Stimulated activated CD4-positive, alpha-beta T cell treated with anti-CD3 and anti-CD28 coated beads, Interleukin-12 subunit alpha, Interleukin-12 subunit beta, amount 100 ng/mL, for 4 hours (primary cell): Measurements from ENCODE around the gene GUK1.

Experiments
- DNase-seq: peaks from one replicate; pipeline ENCODE4 v3.0.0-alpha.2; 2020

Gene GUK1

DNA sequence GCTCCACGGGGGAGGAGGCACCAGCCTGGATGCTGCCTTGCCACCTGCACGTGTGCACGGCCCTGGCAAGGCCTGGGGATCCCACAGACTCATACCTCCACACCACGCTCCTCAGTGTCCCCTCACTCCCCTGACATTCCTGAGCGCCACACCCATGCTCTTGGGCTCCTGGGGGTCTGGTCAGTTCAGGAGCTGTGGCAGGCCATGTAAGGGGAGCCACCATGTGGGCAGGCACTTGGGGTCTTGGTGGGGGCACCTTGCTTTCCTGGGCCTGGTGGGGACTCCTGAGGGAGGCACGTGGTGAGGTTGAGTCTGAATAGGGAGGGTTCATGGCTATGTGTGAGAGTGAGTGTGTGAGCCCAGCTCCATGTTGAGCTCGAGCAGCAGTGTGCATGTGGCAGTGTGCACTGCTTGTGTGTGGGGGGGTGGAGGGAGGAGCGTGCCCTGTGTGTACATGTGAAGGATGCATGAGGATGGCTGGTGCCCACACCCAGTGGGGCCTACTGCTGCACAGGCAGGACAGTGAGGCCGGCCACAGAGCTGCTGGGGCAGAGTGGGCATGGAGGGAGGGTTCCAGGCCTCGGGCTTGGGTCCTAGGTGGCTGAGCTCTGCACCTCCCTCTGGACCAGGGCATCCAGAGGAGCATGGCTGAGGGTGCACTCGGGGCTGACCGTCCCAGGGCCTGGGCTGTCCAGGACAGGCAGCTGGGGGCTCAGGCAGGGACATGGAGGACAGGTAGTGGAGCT lies 11.3 kb downstream of the GUK1 start:
- DNase-seq: no peak

DNA sequence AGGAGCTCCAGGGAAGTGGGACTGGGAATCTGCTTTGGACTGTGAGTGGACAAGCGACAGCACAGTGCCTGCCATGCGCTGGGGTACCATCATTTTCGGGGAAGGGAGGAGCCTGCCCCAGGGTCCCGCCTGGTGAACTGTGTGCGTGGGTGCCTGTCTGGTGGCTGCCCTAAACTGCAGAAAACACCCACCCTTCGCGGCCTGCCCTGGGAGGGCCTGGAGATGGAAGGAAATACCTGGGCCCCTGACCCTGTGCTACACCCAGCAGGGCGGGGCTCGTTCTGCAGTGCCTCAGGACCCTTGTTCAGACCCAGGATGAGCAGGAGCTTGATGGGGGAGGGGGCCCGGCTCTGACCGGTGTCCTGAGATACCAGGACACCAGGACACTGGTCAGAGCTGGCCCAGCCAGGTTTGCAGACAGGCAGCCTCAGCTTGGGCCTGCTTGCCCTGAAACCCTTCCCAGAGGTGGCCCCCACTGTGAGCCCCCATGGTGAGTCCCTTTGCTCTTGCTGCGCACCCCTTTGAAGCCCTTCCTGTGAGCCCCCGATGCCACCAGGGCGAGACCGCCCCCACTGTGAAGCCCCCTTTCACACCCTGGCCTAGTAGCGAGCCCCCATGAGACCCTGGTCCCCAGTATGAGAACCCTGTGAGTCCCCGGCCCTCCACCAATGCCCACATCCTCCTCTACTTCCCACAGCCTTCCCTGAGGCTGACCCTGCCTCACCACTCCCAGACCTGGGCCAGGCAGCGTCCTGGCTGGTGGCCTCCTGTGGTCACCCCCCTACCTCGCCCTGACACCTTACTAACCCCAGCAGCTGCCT lies 12.2 kb downstream of the GUK1 start:
- DNase-seq: no peak

- no peak for DNase-seq
Observed at GRCh38 chr1:228152918-228153258, 12.8 kb downstream of the GUK1 start.

- no peak for DNase-seq
Observed at GRCh38 chr1:228154021-228154669, 14.1 kb downstream of the GUK1 start.

- no peak for DNase-seq
Observed at GRCh38 chr1:228154670-228155571, 14.8 kb downstream of the GUK1 start.

- no peak for DNase-seq
Observed at GRCh38 chr1:228155596-228156514, 15.8 kb downstream of the GUK1 start.

DNA sequence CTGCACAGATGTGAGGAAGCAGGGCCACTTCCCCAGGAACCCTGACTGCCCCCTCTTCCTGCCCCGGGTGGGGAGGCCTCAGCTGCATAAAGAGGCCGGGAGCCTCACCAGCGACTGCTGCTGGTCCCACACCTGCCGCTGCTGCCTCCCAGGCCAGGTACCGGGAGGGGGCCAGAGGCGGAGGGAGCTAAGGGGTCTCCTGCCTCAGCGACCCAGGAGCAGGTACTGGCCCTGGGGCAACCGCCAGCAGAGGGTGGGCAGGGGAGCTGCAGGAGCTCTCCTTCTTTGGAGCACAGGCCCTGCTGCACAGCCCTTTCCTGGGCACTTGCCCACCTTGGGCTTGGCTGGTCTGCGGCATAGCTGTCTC lies 16.4 kb downstream of the GUK1 start:
- DNase-seq: no peak

DNA sequence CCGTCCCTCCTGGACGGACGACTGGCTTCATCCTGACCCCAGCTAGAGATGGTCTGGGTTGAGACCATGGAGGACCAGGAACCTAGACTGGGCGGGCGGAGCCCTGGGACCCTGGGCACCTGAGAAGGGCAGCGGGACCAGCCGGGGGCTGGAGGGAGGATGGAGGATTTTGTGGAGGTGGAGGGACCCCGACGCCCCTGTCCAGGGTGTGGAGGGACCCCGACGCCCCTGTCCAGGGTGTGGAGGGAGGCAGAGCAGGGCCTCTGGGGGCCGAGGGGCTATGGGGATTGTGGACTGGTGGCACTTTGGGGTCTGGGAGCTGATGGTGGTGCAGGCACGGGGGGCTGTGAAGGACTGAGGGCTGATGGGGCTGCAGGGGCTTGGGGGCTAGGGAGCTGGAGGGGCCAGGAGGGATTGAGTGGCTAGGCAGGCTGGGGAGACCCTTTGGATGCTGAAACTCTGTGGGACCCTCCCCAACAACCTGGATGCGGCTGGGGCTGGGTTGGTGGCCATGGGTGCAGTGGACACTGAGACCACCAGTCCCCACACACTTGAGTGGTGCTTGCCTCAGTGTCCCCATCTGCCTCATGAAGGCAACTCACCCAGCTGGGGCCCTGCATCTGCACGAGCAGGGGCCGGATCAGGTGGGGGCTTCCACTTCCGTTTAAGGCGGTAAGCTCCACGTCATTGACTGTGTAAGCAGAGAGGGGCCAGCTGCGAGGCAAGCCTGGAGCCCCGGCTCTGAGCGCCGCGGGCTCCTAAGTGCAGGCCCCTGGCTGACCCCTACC lies 17.1 kb downstream of the GUK1 start:
- DNase-seq: no peak

- no peak for DNase-seq
Observed at GRCh38 chr1:228157729-228158126, 17.6 kb downstream of the GUK1 start.

DNA sequence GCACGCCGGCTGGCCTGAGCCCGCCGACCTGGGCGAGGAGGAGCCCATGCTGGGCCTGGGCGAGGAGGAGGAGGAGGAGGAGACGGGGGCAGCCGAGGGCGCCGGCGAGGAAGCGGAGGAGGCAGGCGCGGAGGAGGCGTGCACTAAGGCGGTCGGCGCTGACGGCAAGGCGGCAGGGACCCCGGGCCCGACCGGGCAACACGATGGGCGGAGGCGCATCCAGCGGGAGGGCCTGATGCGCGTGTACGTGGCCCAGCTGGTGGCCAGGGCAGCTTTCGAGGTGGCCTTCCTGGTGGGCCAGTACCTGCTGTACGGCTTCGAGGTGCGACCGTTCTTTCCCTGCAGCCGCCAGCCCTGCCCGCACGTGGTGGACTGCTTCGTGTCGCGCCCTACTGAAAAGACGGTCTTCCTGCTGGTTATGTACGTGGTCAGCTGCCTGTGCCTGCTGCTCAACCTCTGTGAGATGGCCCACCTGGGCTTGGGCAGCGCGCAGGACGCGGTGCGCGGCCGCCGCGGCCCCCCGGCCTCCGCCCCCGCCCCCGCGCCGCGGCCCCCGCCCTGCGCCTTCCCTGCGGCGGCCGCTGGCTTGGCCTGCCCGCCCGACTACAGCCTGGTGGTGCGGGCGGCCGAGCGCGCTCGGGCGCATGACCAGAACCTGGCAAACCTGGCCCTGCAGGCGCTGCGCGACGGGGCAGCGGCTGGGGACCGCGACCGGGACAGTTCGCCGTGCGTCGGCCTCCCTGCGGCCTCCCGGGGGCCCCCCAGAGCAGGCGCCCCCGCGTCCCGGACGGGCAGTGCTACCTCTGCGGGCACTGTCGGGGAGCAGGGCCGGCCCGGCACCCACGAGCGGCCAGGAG lies 18.3 kb downstream of the GUK1 start:
- no peak for DNase-seq

GRCh38 chr1:228159008-228159665 lies 19.1 kb downstream of the GUK1 start:
- DNase-seq: no peak

GRCh38 chr1:228160201-228160761 lies 20.2 kb downstream of the GUK1 start:
- no peak for DNase-seq

GRCh38 chr1:228161362-228161761 lies 21.3 kb downstream of the GUK1 start:
- no peak for DNase-seq

DNA sequence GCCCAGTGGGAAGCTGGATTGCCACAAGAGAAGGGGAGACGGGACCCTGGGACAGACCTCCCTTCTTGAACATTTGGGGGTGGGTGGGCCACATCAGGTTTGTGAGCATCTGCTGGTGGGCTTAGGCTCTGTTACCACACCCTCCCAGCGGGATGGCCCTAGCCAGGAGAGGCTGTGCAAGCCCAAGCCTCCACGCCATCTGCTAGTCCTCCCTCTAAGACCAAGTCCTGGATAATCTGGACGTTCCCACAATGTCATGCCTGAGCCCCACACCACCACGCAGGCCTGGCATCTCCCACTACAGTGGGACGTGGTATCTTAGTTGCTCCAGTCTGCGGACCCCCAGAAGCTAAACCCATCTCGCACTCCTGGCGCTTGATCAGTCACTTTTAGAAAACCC lies 21.8 kb downstream of the GUK1 start:
- no peak for DNase-seq

GRCh38 chr1:228162286-228163006 lies 22.4 kb downstream of the GUK1 start:
- no peak for DNase-seq

- DNase-seq: no peak
Observed at GRCh38 chr1:228163007-228163753, 23.1 kb downstream of the GUK1 start.

- no peak for DNase-seq
Observed at GRCh38 chr1:228163776-228164519, 23.9 kb downstream of the GUK1 start.
